ENCODE data around the gene MGAT4A.

- TF ChIP-seq MXD3 (CRISPR knock-in tag; IDR thresholded peaks at IDR 0.05) (no peak), SMC3 (IDR thresholded peaks at IDR 0.05; ENCODE audit: low read length) (no peak), E2F5 (CRISPR knock-in tag; conservative IDR thresholded peaks at IDR 0.05) (no peak), POLR2AphosphoS5 (IDR thresholded peaks at IDR 0.05; ENCODE audit: low read depth, low read length) (no peak), ZNF34 (CRISPR knock-in tag; IDR thresholded peaks at IDR 0.05; ENCODE audit: borderline replicate concordance) (no peak), SNAPC5 (CRISPR knock-in tag; IDR thresholded peaks at IDR 0.05; ENCODE audit: borderline replicate concordance) (no peak), TARDBP (CRISPR knock-in tag; IDR thresholded peaks at IDR 0.05) (no peak), ZNF230 (CRISPR knock-in tag; IDR thresholded peaks at IDR 0.05) (no peak), CTCF (CRISPR knock-in tag; IDR thresholded peaks at IDR 0.05) (no peak), SAFB2 (CRISPR knock-in tag; IDR thresholded peaks at IDR 0.05; ENCODE audit: borderline replicate concordance, low read depth) (no peak)
Observed at GRCh38 chr2:98771264-98771663, 40.3 kb upstream of the MGAT4A start.
